GM06990 (cell line): Measurements from ENCODE around the gene INSYN1.

Experiments
- DNase-seq: peaks from one replicate; pipeline ENCODE4 v3.0.0-alpha.2; 2011; ENCODE audit not compliant: insufficient read length; ENCODE audit errors: extremely low read depth
- H3K27me3 ChIP-seq: replicated peaks from 2 replicates; pipeline ENCODE4 v1.6.0; 2011; ENCODE audit warnings: low read length; ENCODE audit not compliant: control insufficient read depth, insufficient read depth
- H3K36me3 ChIP-seq: 2 replicates; pipeline ENCODE4 v1.5.1; 2011; ENCODE audit warnings: low read length; ENCODE audit not compliant: control insufficient read depth, insufficient read depth
- H3K4me3 ChIP-seq: replicated peaks from 2 replicates; pipeline ENCODE4 v1.5.1; 2011; ENCODE audit warnings: low read depth, mild to moderate bottlenecking, control low read depth, low read length
- CTCF ChIP-seq: IDR thresholded peaks from 2 replicates; pipeline ENCODE4 v1.5.1; 2011; ENCODE audit warnings: low read length, control low read depth, mild to moderate bottlenecking, inconsistent platforms; ENCODE audit not compliant: insufficient read depth, poor library complexity, severe bottlenecking

The INSYN1 gene

DNA sequence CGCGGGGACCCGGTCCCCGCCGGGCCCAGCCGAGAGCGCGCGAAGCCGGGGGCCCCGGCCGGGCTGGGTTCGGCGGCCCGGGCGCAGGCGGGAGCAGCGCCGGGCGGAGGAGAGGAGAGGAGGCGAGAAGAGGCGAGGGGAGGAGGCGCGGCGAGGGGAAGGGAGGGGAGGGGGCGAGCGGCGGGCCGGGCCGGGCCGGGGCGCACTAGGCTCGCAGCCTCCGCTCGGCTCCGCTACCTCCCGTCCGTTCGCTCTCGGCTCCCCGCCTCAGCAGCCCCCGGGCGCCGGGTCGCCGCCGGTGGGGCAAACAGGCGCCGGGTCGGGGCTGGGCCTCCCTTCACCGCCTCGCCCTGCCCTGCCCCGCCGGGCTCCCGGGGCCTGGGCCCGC is 351 bp downstream of the INSYN1 start:
- DNase-seq = no peak
- Histone ChIP-seq H3K4me3 (no peak overlapping the region), H3K36me3 (no peaks in the 10 kb centered on the region), H3K27me3 (peaks cover 1% of the 10 kb centered on the region)
- TF ChIP-seq CTCF = no peak

DNA sequence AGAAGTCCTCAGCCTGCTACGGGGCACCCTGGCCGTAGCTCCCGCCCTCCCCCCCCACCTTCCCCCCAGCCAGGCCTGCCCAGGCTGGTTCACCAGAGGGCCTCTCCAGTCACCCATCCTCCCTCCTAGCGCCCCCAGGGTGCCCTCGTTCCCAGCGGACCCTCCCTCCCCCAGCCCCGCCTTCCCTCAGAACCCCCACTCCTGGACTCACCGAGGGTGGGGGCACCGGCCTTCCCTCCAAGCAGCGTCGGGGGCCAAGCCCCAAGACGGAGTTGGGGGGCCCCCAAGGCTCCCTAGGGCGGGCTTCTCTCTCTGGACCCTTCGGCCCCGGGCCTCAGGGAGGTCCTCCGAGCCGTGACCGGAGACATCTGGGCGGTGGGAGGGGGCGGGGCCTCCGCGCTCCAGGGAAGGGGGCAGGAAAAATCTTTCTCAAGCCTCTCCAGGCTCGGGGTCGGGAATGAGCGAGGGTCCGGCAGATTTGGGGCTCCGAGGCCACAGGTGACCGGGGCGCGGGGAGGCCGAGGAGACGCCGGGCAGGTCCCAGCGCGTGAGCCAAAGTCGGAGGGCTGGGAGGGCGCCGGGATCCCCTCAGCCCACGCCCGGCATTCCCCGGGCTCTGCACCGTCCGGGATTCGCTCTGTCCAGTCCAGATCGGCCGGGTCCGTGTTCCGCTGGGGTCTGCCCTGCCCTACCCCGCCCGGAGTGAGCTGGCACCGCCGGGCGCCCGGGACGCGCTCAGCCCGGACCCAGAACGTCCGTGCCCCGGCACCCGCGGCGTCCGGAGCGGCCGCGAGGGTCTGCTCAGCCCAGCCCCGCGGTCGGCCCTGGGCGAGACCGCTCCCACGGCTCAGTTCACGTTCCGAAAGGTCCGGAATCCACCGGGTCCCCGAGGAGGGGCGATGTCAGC is 999 bp downstream of the INSYN1 start:
- no peak for DNase-seq
- H3K36me3 ChIP-seq = no peaks in the 10 kb centered on the region
- TF ChIP-seq CTCF = no peak
- peaks cover 1% of the 10 kb centered on the region for H3K27me3 ChIP-seq
- no peak overlapping the region for H3K4me3 ChIP-seq

DNA sequence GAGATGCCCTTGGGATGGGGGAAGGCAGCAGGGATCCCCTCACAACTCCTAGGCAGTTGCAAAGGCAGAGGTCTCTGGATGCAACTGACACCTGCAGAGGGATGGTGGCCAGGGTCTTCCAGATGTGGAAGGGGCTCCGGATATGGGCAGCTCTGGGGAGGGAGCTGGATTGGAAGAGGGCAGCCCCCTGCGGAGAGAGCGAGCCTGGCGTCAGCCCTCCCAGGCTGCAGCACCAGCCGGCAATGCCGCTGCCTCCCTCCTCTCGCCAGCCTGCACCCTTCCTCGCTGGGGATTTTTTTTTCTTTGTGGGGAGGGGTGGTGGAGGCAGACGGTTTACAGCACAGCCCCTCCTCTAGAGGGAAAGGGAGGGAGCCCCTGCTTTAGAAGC is 1.6 kb downstream of the INSYN1 start:
- H3K4me3 ChIP-seq = no peak overlapping the region
- DNase-seq = no peak
- H3K27me3 ChIP-seq = peaks cover 1% of the 10 kb centered on the region
- TF ChIP-seq CTCF = no peak
- no peaks in the 10 kb centered on the region for H3K36me3 ChIP-seq

DNA sequence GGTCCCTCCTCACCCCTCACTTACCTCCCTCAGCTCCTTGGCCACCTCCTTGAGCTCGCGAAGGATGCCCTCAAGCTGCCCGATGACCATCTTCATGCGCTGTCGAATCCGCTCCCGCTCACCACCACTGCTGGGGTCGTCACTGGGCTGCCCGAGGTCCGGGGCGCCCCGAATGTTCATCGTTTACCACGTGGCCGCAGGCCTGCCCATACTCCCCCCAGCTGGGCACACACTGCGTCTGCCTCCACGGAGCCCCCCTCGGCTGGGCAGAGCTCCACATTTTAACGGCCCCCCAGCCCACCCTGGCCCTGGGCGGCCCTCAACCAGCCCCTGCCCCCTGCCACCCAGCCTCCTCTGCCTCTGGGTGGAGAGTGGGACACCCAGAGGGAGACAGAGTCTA is 2.2 kb downstream of the INSYN1 start:
- H3K4me3 ChIP-seq = no peak overlapping the region
- no peak for TF ChIP-seq CTCF
- DNase-seq = no peak
- H3K36me3 ChIP-seq = no peaks in the 10 kb centered on the region
- no peaks in the 10 kb centered on the region; the same call in none of the 2 replicates for H3K27me3 ChIP-seq

DNA sequence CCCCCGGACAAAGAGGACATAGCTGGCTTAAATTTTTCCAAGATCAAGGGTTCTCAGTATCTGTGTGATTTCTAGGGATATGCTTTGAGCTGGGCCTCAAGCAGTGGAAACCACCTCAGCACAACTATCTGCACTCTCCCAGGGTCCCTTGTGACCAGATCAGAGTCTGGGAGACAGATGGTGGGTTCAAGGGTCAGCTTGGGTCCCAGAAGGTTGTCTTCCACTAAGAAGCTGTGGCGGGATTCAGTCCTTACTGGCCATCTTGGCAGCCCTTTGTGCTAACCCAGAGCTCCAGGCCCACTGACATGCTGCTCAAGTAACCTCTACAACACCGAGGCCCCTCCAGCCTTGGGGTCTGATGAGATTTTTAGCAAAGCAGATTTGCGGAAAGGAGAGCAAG is 2.7 kb downstream of the INSYN1 start:
- no peak overlapping the region for H3K4me3 ChIP-seq

More for the DNA sequence above, 2.7 kb downstream of the INSYN1 start:
- no peak for TF ChIP-seq CTCF
- Histone ChIP-seq H3K36me3 (no peaks in the 10 kb centered on the region), H3K27me3 (no peaks in the 10 kb centered on the region; the same call in none of the 2 replicates)
- no peak for DNase-seq
